Stimulated activated CD4-positive, alpha-beta T cell treated with anti-CD3 and anti-CD28 coated beads, TNF-alpha, amount 100 ng/mL, for 48 hours (primary cell): ENCODE results near the gene THSD8.

ENCODE experiments used
- DNase-seq, 3 donors: peaks; one replicate each; pipeline ENCODE4 v3.0.0-alpha.2; 2020; ENCODE audit warnings: low read depth in 3 of 3

THSD8 gene

DNA sequence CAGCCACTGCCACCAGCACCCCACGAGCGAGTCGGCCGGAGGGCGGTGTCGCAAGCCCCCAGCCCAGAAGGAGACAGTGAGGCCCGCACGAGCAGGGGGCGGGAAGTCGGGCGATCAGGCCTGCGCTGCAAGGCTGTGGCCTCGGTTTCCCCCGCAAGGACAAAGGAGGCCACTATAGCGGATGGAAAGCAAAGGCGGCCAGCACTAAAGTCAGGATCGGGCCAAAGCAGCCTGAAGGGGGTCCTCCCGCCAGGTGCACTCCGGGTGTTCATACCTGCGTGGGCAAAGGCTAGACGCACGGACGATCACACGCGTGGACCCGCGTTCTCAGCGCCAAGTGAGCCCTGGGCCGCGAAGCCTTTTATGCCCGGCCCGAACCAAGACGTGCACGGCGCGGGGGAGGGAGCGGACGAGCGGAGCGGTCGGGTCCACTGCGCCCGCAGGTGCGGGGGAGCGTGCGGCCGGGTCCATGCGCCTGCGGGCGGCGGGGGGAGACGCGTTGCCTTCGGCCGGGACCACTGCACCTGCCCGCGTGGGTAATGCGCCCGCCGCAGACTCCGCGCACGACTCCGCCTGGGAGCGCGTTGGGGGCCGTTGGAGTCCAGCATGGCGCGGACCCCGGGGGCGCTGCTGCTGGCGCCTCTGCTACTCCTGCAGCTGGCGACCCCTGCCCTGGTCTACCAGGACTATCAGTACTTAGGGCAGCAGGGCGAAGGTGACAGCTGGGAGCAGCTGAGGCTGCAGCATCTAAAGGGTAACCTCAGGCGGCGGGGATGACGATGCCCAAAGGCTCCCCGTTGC is at the start of gene THSD8, which contains the start of gene PRDX2:
THSD8 (plus strand) TSS at position 604 of the 801 bp plus-strand sequence; CDS start at position 607, 3 bp downstream.
PRDX2 (minus strand) TSS at position 335 of the 801 bp plus-strand sequence. CDS start 539 bp downstream, outside the sequence.
- DNase-seq, result peak in 2 of 3 donors; percentile 65 to 82

DNA sequence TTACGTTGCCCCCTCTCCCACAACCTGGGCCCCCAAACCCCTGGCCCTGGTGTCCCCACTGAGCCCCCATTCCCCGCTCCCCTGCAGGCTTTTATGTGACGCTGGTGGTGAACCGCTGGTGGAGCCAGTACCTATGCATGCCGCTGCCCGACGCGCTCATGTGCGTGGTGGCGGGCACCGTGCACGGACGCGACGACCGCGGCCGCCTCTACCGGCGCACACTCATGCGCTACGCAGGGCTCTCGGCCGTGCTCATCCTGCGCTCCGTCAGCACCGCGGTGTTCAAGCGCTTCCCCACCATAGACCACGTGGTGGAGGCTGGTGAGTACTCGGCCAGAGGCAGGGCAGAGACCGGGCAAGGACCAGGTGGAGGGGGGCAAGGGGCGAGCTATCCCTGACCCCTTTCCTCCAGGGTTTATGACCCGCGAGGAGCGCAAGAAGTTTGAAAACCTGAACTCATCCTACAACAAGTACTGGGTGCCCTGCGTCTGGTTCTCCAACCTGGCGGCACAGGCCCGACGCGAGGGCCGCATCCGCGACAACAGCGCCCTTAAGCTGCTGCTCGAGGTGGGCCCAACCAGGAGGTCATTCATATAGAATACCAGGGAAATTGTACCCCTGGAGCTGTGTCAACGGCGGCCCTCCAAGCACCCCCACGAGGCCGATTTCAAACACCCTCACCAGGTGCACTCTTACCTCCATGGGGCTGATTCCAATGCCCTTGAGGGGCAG is 47.2 kb upstream of the THSD8 start:
- DNase-seq, result no peak

DNA sequence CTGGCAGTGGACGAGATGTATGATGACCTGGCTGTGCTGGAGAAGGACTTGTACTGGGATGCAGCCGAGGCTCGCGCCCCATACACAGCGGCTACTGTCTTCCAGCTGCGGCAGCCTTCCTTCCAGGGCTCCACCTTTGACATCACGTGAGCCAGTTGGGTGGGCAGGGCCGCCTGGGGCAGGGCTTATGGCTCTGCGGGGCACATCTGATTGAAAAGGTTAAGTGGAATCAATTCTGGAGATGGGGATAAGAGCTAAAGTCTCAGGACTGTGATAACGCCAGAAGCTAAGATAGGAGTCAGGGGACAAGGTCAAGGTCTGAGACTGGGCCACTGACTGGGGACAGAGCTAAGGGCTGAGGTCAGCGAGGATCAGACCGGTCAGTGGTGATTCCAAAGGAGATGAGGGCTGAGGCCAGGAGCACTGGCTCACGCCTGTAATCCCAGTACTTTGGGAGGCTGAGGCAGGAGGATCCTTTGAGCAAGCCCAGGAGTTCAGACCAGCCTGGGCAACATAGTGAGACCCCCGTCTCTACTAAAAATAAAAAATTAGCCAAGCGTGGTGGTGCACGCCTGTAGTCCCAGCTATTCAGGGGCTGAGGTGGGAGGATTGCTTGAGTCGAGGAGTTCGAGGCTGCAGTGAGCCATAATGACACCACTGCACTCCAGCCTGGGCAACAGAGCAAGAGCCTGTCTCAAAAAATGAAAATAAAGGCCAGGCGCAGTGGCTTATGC is 45.6 kb upstream of the THSD8 start:
- no peak for DNase-seq

DNA sequence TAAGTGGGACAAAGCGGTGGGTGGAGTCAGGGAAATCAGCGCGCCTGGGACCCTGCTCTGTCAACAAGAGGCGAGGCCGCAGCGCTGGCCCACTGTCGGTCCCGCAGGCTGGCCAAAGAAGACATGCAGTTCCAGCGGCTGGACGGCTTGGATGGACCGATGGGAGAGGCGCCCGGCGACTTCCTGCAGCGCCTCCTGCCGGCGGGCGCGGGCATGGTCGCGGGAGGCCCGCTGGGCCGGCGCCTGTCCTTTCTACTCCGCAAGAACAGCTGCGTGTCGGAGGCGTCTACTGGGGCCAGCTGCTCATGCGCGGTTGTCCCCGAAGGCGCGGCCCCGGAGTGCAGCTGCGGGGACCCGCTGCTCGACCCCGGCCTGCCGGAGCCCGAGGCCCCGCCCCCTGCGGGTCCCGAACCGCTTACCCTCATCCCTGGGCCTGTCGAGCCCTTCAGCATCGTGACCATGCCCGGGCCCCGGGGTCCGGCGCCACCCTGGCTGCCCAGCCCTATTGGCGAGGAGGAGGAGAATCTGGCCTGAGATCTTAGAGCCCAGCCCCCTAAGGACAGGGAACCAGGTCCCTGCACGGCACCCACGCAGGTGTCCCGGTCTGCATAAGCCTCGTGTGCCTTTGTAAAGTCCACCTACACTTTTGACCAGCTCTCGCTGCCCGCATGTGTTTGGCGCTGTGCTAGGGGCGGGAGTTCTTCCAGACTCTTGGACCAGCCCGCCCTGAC is 44.2 kb upstream of the THSD8 start:
- DNase-seq, result peak in 1 of 3 donors; percentile 58

DNA sequence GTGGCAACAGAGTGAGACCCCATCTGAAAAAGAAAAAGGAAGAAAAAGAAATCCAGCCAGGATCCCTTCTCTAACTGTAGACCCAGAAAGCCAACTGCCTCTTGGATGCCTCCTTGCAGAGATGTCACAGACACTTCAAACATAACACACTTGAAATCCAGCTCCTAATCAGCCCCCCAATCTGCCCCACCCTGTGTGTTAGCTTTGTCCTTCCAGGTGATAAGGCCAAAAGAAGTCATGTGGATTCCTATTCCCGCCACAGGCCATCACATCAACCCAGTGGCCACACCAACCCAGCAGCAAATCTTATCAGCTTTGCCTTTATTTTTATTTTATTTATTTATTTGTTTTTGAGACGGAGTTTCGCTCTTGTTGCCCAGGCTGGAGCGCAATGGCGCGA is 42.2 kb upstream of the THSD8 start:
- DNase-seq, result no peak

DNA sequence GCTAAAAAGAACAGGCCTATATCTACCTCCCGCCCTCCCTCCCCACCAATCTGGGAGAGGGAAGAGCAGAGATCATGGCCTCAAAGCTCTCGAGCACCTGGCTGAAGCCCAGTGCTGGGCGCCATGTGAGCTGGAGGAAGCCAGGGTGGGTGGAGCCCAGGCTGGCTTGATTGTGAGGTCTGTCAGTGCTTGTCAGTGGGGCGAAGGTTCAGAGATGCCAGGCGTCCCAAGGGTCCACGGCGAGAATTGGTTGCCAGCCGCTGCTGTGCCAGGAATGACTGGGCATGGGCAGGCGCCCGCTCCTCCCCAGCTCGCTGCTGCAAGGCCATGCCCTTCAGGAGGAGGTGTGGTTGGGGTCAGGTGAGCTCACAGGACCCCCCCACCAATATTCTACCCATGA is 38.8 kb upstream of the THSD8 start:
- DNase-seq, result no peak

DNA sequence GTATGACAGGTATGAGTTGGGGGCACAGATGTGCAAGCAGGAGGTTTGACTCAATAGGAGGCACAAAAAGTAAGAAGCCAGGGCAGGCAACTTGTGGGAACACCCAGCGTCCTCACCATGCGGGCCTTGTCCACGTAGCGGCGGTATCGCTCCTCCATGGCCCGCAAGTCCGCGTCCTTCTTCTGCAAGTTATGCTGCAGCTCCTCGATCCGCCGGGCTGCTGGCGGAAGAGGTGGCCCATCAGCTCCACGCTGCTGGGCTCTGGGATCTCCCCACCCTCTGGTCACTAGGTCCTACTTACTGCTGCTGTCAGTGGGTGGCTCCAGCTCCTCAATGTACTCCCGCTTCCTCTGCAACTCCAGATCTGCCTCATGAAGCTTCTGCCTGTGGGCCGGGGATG is 37.2 kb upstream of the THSD8 start:
- no peak for DNase-seq

DNA sequence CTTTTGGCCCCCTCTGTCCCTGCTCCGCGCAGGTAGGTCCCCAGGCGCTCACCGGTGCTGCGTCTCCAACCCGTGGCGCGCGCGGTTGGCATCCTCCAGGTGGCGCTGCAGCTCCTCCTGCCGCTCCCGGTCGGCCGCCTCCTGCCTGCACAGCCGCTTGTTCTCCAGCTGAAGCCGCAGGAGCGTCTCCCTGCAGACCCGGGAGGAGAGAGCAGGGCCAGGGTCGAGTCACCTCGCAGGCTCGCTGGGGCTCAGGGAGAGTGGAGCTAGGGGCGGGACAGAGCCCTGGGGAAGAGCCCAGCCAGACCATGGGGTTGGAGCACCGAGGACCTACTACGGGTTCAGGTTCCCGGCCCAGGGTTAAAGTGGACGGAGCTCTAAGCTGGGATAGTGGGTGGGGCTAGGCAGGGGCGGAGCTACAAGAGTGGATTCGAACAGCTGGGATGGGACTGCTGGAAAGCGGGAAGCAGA is 35.8 kb upstream of the THSD8 start:
- peak in 2 of 3 donors; percentile 53 to 82 for DNase-seq

DNA sequence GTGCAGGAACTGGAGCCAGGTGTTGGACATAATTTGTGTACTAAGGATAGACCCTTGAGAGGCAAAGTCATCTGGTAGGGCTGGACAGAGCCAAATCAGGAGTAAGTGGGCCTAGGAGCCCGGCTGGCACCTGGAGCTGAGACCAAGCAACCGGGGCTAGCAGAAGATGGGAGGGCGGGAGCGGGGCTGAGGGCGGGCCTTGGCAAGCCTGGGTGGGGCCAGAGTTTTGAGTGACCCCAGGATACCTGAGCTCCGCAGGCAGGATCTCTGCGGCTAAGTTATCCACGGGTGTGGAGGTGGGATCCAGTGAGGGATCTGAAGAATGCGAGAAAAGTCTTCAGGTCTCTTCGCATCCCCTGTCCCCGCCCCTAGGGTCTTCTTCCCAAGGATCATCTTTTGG is 34.7 kb upstream of the THSD8 start:
- DNase-seq, result no peak

DNA sequence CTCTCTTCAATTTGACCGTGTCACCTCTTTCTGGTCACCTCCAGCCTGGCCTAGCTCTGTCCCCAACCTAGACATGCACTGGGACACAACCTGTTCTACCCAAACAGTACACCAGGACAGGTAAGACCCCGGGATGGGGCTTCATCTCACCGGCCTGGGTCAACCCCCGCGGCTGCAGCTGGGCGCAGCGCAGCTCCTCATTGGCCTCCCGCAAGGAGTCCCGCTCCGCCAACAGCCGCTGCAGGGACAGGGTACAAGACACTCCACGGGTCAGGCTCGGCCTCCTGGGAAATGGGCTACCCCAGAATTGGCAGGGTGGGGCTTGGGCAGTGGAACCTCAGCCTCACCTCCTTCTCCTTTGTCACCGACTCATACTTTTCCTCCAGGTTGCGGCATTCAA is 34.2 kb upstream of the THSD8 start:
- DNase-seq, result no peak

DNA sequence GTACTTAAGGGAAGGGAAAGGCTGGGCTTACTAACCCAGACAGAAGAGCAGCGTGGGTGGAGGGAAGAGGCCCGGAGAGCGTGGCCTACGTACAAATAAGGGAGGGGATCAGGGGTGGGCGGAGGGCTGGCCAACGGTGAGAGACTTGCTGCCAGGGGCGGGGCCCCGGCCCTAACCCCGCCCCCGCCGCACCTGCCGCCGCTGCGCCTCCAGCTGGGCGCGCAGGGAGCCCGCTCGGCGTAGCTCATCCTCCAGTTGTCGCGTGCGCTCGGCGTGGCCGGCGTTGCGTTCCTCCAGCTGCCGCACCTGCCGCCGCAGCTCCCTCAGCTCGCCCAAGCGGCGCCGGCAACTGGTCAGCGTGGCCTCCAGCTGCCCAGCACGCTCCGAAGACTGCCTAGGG is 32.2 kb upstream of the THSD8 start:
- DNase-seq, result no peak

DNA sequence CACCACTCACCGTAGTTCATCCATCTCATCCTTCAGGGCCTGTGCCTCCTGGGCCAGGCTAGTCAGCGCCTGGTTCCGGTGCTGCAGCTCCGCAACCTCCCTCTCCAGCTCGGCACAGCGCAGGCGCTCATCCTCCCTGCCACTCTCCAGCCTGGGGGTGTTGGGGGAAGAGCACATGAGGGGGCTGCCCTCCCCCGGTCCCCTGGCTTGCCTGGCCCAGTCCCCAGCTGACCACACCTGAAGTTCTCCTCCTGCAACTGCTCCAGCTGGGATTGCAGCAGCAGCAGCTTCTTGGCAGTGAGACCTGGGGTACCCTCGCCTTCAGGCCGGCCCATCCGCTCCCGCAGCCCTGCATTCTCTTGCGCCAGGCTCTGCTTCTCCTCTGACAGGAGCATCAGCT is 30.9 kb upstream of the THSD8 start:
- DNase-seq, result no peak

DNA sequence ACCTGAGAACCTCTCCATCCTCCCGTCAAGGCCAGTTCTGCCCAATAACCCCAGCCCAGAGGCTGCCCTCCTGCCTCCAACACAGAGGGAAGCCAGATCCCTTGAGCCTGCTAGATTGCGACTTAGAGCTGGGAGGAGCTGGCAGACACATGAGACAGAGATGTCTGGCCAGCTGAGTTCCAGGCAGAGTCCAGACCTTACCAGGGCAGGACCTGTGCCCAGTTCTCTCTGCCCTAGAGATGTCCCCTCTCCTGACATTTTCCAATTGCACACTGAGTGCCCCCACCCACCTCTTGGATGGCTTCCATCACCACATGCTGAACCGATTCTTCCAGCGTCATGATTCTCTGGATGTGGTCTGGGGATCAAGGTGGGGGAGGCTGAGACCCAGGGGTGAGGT is 29.5 kb upstream of the THSD8 start:
- DNase-seq, result no peak

DNA sequence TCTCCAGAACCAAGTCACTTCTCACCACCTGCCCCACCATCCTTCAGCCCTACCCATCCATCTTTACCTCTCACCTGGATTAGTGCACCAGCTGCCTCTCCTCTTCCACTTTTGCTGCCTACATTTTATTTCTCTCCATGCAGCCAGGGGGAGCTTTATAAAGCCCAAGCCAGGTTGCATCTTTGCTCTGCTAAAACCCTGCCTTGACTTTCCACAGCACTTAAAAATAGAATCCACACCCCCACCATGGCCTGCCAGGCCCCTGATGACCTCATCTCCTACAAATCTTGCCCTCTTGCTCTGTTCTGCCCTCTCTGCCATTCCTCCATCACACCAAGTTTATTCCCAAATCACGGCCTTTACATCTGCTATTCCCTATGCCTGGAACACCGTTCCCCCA is 28.3 kb upstream of the THSD8 start:
- DNase-seq, result no peak

DNA sequence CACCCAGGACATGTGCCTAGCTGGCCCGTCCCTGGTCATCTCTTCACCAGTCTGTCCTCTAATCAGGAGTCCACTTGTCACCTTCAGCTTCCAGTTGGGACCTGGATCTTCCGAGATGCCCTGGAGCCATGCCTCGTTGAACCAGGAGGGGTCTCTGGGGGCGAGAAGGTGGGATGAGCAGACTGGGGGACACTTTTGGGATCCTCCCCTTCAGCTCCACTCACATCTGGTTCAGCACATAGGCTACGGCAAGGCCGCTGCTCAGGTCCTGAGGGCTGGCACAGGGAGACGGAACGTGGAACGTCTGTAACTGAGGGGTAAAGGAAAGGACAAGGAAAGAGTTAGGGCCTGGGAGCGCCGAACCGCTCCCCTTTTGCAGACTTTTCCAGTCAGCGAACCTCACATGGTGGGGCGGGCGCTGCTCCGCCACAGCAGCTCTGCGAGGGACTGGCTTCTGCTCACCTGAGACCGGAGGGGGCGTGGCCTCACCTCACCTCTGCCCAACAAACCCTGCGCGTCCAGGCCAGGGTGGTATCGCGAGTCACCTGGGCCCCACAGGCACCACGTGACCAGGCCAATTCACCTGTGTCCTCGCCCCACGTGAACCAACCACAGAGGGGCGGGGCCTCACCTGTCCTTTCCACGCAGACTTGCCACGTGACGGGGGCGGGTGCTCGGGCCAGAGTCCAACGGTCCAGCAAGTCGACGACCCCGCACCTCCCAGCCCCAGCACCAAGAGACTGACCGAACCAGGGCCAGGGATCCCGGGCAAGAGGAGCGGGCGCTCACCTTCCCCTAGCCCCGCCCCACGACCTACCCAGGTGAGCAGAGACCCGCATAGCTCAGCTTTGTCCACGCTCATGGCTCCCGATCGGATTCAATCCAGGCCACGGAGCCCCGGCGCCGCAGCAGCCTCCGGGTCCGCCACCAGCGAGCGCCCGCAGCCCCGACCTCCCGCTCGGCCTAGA is 27.0 kb upstream of the THSD8 start, which contains the start of gene HOOK2:
HOOK2 (minus strand) TSS at position 965 of the 968 bp plus-strand sequence; CDS start at position 862, 103 bp downstream.
- no peak for DNase-seq

DNA sequence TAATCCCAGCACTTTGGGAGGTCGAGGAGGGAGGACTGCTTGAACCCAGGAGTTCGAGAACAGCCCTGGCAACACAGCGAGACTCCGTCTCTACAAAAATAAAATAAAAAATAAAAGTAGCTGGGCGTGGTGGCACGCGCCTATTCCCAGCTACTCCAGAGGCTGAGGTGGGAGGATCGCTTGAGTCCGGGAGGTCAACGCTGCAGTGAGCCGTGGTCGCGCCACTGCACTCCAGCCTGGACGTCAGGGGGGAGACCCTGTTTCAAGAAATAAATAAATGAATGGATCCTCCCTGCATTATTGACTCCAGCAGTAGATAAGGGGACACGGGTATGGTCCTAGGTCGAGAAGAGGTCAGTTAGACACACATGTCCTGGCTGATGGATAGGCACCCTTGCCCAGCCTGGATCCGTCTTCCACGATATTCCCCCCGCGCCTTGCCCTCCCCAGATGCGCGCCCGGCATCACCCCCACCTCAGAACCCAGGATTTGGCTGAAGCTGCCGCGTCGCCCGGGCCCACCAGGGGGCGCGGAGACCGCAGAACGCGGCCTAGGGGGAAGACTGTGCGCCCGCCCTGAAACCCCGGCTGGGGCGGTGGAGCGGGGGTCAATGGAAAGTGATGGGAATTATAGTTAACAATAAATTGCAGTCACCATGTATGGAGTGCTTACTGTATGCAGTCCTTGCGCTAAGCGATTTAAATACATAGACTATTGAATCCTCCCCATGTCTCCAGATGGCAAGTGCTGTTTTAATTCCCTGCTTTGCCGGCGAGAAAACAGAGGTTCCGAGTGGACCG is 24.5 kb upstream of the THSD8 start:
- peak in 2 of 3 donors; percentile 57 to 83 for DNase-seq

DNA sequence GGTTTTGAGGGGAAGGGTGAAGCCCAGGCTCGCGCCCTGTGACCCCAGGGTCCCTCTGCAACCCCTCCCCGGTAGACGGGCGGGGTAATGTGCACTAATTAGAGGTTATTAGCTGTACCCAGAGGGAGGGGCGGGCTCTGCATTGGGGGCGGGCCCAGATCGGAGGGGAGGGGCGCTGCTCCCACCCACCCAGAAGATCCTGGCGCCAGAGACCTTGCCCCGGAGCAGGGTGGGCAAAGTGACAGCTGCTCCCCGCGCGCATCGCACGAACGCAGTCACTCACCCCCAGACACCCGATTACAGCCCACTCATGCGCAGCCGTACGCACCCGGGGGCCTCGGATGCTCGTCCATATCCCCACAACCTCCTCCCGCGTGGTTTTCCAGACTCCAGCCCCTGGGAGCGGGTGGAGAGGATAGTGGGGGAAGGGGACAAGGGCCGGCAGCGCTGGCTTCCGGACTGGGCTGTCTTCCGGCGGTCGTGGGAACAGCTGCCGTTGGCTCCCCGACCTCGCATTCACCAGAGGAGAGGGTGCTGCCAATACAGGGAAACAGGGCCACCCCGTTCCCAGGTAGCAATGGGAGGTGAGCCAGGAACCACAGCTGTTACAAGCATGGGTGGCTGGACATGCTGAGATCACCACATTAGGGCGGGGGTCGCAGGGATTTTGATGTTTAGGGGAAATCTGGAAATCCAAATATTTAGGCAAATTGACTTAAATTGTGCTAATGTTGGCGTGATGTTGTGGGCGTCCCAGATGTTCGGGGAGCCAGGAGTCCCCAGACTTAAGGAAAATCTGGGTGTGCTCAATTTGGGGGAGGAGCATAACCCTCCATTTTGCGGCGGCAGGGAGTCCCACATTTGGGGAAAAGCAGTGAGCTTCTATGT is 23.6 kb upstream of the THSD8 start:
- no peak for DNase-seq

DNA sequence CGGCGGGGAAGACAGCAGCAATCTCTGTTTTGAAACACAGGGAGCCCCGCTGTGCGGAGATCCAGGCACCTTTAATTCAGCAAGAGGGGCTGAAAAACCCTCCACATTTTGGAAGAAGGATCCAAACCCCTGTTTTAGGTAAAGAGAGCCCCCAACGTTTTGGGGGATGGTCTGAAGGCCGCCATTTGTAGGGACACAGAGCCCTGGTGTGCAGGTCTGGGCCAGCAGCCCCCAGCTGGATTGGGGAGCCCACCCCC is 23.0 kb upstream of the THSD8 start:
- DNase-seq, result no peak
